K562 (cell line): Measurements from ENCODE around the gene S100P. TPM values are rescaled to one million over a fixed set of nuclear protein-coding genes. Genes with fewer than 3 reads are reported as not detected.

ENCODE experiments used
- DNMT1 ChIP-seq: fragments of 450-650 bp; IDR thresholded peaks from 2 replicates; pipeline ENCODE4 v1.6.1; 2016; ENCODE audit warnings: antibody characterized with exemption, mild to moderate bottlenecking
- FOXJ2 ChIP-seq: fragments of 200-800 bp; sonication (Bioruptor generic); IDR thresholded peaks from 2 replicates; pipeline ENCODE4 v1.6.1; 2016; ENCODE audit warnings: missing genetic modification characterization, missing compliant biosample characterization
- LCOR ChIP-seq: sonication (generic); formaldehyde crosslinking; IDR thresholded peaks from 2 replicates; pipeline ENCODE4 v1.8.0; 2022; ENCODE audit warnings: mild to moderate bottlenecking, missing genetic modification reagents
- MAFF ChIP-seq: IDR thresholded peaks from 2 replicates; pipeline ENCODE4 v1.6.1; 2012; ENCODE audit warnings: low read length, improper control_type of control experiment
- NR3C1 ChIP-seq: sonication (generic); formaldehyde crosslinking; IDR thresholded peaks from 2 replicates; pipeline ENCODE4 v1.8.1; 2022; ENCODE audit warnings: missing genetic modification reagents
- OTX1 ChIP-seq: fragments of 450-650 bp; formaldehyde crosslinking; IDR thresholded peaks from 2 replicates; pipeline ENCODE4 v1.4.0; 2022; ENCODE audit warnings: mild to moderate bottlenecking
- PHTF2 ChIP-seq: fragments of 250-450 bp; sonication (Bioruptor Pico); IDR thresholded peaks from 2 replicates; pipeline ENCODE4 v1.5.0; 2021; ENCODE audit warnings: mild to moderate bottlenecking
- PTRF ChIP-seq: fragments of 450-650 bp; IDR thresholded peaks from 2 replicates; pipeline ENCODE4 v1.6.1; 2016; ENCODE audit warnings: mild to moderate bottlenecking, missing genetic modification characterization, missing compliant biosample characterization
- SIX5 ChIP-seq, 2 experiments: IDR thresholded peaks; 2 replicates each; pipeline ENCODE4 v1.6.1; 2011; ENCODE audit warnings: low read length in 2 of 2, borderline replicate concordance in 1 of 2, low read depth in 1 of 2, mild to moderate bottlenecking in 1 of 2, moderate library complexity in 1 of 2; ENCODE audit not compliant: insufficient read depth in 1 of 2
- SMAD1 ChIP-seq: fragments of 150-350 bp; IDR thresholded peaks from 2 replicates; pipeline ENCODE4 v1.6.1; 2014; ENCODE audit warnings: low read length, low read depth; ENCODE audit not compliant: partially characterized antibody
- SREBF1 ChIP-seq: fragments of 150-350 bp; IDR thresholded peaks from 2 replicates; pipeline ENCODE4 v1.6.1; 2014; ENCODE audit warnings: antibody characterized with exemption, low read depth, low read length, borderline replicate concordance
- XRCC5 ChIP-seq: fragments of 200-400 bp; formaldehyde crosslinking; IDR thresholded peaks from 2 replicates; pipeline ENCODE4 v1.6.1; 2017; ENCODE audit warnings: low read depth, mild to moderate bottlenecking, low read length
- YY1 ChIP-seq, 3 experiments: IDR thresholded peaks; 2 replicates each; pipeline ENCODE4 v1.6.1; 2011; ENCODE audit warnings: low read length in 2 of 3, mild to moderate bottlenecking in 2 of 3, moderate library complexity in 2 of 3, borderline replicate concordance in 1 of 3, control low read depth in 1 of 3, low read depth in 1 of 3; ENCODE audit not compliant: insufficient read depth in 3 of 3, insufficient replicate concordance in 2 of 3, control insufficient read depth in 1 of 3, insufficient read length in 1 of 3; ENCODE audit errors: extremely low read depth in 1 of 3
- ZNF253 ChIP-seq: fragments of 250-450 bp; sonication (Bioruptor Pico); conservative IDR thresholded peaks from 2 replicates; pipeline ENCODE4 v1.6.1; 2021; ENCODE audit warnings: mild to moderate bottlenecking
- ZNF311 ChIP-seq: fragments of 250-450 bp; sonication (Bioruptor Pico); IDR thresholded peaks from 2 replicates; pipeline ENCODE4 v1.4.0; 2020; ENCODE audit warnings: mild to moderate bottlenecking, moderate library complexity
- ZNF347 ChIP-seq: fragments of 450-650 bp; formaldehyde crosslinking; IDR thresholded peaks from 2 replicates; pipeline ENCODE4 v1.4.0; 2020; ENCODE audit warnings: low read depth, mild to moderate bottlenecking, moderate library complexity
- ZNF445 ChIP-seq: fragments of 250-450 bp; sonication (Bioruptor Pico); IDR thresholded peaks from 2 replicates; pipeline ENCODE4 v1.4.0; 2020; ENCODE audit warnings: low read depth, mild to moderate bottlenecking, moderate library complexity
- ZNF57 ChIP-seq: fragments of 450-650 bp; formaldehyde crosslinking; IDR thresholded peaks from 2 replicates; pipeline ENCODE4 v1.4.0; 2020; ENCODE audit warnings: mild to moderate bottlenecking, moderate library complexity
- ZNF584 ChIP-seq: fragments of 200-800 bp; sonication (Bioruptor generic); IDR thresholded peaks from 2 replicates; pipeline ENCODE4 v1.6.1; 2016; ENCODE audit warnings: low read depth, mild to moderate bottlenecking, missing genetic modification characterization, missing compliant biosample characterization
- polyA plus RNA-seq, 8 experiments: library from polyadenylated mRNA; depleted of rRNA in 4 of 8; stranded (reverse) in 5 of 8; unstranded in 3 of 8; fragments of >200 nt; fragmentation: Nextera tagmentation in 2 of 8; fragmentation: Illumina TruSeq in 1 of 8; extraction: Ambion mirVana in 2 of 8; extraction: Trizol in 1 of 8; gene quantifications; 2 replicates each; pipeline versions ENCODE4 v1.2.1 to v1.2.3, GENCODE V29; 2011 to 2014; ENCODE audit warnings: inconsistent platforms in 1 of 8, missing spikeins in 1 of 8
- total RNA-seq, 7 experiments: library from RNA; depleted of rRNA in 6 of 7; stranded (reverse); fragments of >200 nt in 6 of 7; fragmentation: Illumina TruSeq in 2 of 7; extraction: Trizol in 2 of 7; gene quantifications; 2 replicates each; pipeline versions ENCODE4 v1.2.1 to v1.2.3, GENCODE V29; 2011 to 2021; ENCODE audit warnings: low replicate concordance in 1 of 7
- TF ChIP-seq, protein P1 (sequence below): fragments of 250-450 bp; sonication (Bioruptor Pico); IDR thresholded peaks from 2 replicates; pipeline ENCODE4 v1.5.0; 2021; ENCODE audit warnings: mild to moderate bottlenecking, borderline replicate concordance
- TF ChIP-seq, protein P2 (sequence below): IDR thresholded peaks from 3 replicates; pipeline ENCODE4 v1.6.1; 2011; ENCODE audit warnings: borderline replicate concordance, mild to moderate bottlenecking; ENCODE audit not compliant: insufficient read length, insufficient read depth
- TF ChIP-seq, protein P3 (sequence below): fragments of 200-800 bp; sonication (Bioruptor generic); IDR thresholded peaks from 2 replicates; pipeline ENCODE4 v1.6.1; 2017; ENCODE audit warnings: missing genetic modification characterization, missing compliant biosample characterization

The S100P gene
- total and polyA plus RNA-seq, 9 of the 15 experiments (the other 6 are each of a cell fraction or from before 2014, with no cell fraction given) = 4.1 to 23.8 (median 7.5) TPM

DNA sequence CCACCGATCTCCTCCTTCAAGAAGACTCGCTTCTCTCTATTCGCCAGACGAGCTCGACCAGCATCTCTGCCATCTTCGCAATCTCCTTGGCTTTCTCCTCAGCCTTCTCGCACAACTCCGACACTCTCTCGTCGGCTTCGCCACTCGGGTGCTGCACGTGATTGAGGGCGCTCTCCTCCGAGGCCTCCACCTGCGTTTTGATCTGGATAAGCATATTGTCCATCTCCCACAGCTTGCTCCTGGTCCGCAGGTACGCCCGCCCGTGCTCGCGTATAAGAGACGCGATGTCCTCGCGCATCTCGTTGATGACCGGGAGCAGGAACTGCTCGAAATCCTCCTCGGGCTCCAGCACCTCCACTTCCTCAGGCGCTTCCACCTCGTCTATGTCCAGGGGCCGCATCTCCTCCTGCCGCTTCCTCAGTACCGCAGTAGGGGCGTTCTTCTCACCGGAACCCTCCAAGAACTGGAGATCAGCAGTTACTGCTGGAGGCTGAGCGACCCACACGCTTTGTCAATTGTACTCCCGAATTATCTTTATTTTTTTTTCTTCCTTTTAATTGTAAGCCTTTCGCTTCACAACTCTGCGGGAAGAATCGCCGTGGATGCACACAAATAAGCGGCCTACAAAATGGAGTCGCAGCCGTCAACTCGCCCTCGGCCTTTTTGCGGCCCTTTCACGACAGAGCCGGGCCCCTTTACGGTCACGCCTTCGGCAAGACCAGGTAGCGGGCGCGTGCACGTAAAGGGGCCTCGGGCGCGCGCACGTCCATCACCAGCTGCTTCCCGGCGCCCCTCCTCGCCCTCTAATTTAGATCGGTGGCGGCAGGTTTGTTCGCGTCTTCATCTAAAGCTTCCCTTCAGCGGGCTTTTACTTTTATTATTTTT, 15.8 kb downstream of the S100P start, which contains the start of gene MRFAP1L1 (continued):
- TF ChIP-seq ZNF347 (no peak), ZNF584 (CRISPR knock-in tag) (no peak), XRCC5 (no peak), OTX1 (CRISPR knock-in tag) (no peak), LCOR (CRISPR knock-in tag) (peak; percentile 64; the same call in 1 of the 2 replicates), ZNF445 (CRISPR knock-in tag) (no peak), SIX5 (IDR thresholded peaks at IDR 0.05; ENCODE audit: borderline replicate concordance in 1 of 2, insufficient read depth in 1 of 2, low read depth in 1 of 2, low read length in 2 of 2) (no peak), SMAD1 (no peak), FOXJ2 (no peak), NR3C1 (CRISPR knock-in tag) (no peak), PTRF (no peak), ZNF311 (CRISPR knock-in tag) (no peak), DNMT1 (no peak), ZNF57 (CRISPR knock-in tag) (no peak), MAFF (no peak), SREBF1 (no peak), PHTF2 (no peak), ZNF253 (CRISPR knock-in tag) (no peak), YY1 (IDR thresholded peaks at IDR 0.05; ENCODE audit: borderline replicate concordance in 1 of 3, control insufficient read depth in 1 of 3, extremely low read depth in 1 of 3, insufficient read depth in 3 of 3, insufficient read length in 1 of 3, insufficient replicate concordance in 2 of 3, low read depth in 1 of 3, low read length in 2 of 3) (peak; percentile 72 to 97 (median 91))
- TF ChIP-seq, protein P1, sequence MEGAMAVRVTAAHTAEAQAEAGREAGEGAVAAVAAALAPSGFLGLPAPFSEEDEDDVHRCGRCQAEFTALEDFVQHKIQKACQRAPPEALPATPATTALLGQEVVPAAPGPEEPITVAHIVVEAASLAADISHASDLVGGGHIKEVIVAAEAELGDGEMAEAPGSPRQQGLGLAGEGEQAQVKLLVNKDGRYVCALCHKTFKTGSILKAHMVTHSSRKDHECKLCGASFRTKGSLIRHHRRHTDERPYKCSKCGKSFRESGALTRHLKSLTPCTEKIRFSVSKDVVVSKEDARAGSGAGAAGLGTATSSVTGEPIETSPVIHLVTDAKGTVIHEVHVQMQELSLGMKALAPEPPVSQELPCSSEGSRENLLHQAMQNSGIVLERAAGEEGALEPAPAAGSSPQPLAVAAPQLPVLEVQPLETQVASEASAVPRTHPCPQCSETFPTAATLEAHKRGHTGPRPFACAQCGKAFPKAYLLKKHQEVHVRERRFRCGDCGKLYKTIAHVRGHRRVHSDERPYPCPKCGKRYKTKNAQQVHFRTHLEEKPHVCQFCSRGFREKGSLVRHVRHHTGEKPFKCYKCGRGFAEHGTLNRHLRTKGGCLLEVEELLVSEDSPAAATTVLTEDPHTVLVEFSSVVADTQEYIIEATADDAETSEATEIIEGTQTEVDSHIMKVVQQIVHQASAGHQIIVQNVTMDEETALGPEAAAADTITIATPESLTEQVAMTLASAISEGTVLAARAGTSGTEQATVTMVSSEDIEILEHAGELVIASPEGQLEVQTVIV (CRISPR knock-in tag) = peak; percentile 98
- TF ChIP-seq, protein P2, sequence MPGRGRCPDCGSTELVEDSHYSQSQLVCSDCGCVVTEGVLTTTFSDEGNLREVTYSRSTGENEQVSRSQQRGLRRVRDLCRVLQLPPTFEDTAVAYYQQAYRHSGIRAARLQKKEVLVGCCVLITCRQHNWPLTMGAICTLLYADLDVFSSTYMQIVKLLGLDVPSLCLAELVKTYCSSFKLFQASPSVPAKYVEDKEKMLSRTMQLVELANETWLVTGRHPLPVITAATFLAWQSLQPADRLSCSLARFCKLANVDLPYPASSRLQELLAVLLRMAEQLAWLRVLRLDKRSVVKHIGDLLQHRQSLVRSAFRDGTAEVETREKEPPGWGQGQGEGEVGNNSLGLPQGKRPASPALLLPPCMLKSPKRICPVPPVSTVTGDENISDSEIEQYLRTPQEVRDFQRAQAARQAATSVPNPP = no peak
- TF ChIP-seq, protein P3, sequence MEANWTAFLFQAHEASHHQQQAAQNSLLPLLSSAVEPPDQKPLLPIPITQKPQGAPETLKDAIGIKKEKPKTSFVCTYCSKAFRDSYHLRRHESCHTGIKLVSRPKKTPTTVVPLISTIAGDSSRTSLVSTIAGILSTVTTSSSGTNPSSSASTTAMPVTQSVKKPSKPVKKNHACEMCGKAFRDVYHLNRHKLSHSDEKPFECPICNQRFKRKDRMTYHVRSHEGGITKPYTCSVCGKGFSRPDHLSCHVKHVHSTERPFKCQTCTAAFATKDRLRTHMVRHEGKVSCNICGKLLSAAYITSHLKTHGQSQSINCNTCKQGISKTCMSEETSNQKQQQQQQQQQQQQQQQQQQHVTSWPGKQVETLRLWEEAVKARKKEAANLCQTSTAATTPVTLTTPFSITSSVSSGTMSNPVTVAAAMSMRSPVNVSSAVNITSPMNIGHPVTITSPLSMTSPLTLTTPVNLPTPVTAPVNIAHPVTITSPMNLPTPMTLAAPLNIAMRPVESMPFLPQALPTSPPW = peak; percentile 57; the same call in 1 of the 2 replicates
